Lower leg skin (tissue), 3 donors: ENCODE measurements around the gene NCAM2.

Experiments used
- CTCF ChIP-seq, 3 donors: fragments of 450-650 bp; IDR thresholded peaks; one replicate each; pipeline ENCODE4 v1.5.1; 2016; ENCODE audit warnings: antibody characterized with exemption in 3 of 3, mild to moderate bottlenecking in 3 of 3, moderate library complexity in 2 of 3
- POLR2A ChIP-seq, 2 donors: fragments of 450-650 bp; IDR thresholded peaks; one replicate each; pipeline ENCODE4 v1.6.1; 2016 to 2017; ENCODE audit warnings: antibody characterized with exemption in 2 of 2, mild to moderate bottlenecking in 1 of 2, moderate library complexity in 1 of 2

DNA sequence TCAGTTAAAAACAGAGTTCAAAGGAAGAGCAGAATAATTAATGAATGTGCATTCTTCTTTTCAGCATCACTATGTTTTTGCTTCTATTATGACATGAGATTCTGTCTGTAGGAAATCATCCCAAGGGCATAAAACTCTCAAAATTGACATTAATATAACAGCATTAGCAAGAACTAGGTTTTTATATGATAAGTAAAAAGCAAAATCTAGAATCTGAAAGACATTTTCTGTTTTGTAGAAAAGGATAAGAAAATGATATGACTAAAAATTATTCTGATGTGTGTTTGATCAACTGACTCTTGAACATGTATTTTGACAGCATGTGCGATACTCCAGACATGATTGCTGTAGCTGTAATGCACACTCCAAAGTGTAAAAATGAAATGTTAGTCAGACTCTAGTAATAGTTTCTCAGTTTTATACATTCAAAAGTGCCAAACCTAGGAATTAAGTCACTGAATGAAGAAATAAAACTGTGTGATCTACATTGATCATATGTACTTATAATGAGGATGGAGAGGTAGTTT, 197.3 kb downstream of the NCAM2 start:
- no peak for TF ChIP-seq POLR2A (IDR thresholded peaks at IDR 0.05)
- TF ChIP-seq CTCF (IDR thresholded peaks at IDR 0.05): no peak
